Stomach (tissue), 4 donors: Measurements from ENCODE around the gene CLOCK.

Experiments used
- EP300 ChIP-seq: sonication (generic); formaldehyde crosslinking; IDR thresholded peaks from one replicate; pipeline ENCODE4 v1.6.1; 2017; ENCODE audit warnings: antibody characterized with exemption
- POLR2A ChIP-seq, 4 donors: fragments of 450-650 bp; IDR thresholded peaks; one replicate each; pipeline ENCODE4 v1.6.1; 2016; ENCODE audit warnings: antibody characterized with exemption in 4 of 4, control low read depth in 2 of 4, mild to moderate bottlenecking in 1 of 4, moderate library complexity in 1 of 4
- POLR2AphosphoS5 ChIP-seq, 3 donors: sonication (generic); formaldehyde crosslinking; IDR thresholded peaks; one replicate each; pipeline ENCODE4 v1.6.1; 2016; ENCODE audit warnings: antibody characterized with exemption in 3 of 3
- TF ChIP-seq, protein P1 (sequence below), 7 experiments: fragments of 450-650 bp in 4 of 7; fragments of 200-600 bp in 3 of 7; sonication (generic) in 3 of 7; IDR thresholded peaks; one replicate each; pipeline ENCODE4 v1.5.1; 2016 to 2019; ENCODE audit warnings: antibody characterized with exemption in 7 of 7, control low read depth in 2 of 7, mild to moderate bottlenecking in 1 of 7

DNA sequence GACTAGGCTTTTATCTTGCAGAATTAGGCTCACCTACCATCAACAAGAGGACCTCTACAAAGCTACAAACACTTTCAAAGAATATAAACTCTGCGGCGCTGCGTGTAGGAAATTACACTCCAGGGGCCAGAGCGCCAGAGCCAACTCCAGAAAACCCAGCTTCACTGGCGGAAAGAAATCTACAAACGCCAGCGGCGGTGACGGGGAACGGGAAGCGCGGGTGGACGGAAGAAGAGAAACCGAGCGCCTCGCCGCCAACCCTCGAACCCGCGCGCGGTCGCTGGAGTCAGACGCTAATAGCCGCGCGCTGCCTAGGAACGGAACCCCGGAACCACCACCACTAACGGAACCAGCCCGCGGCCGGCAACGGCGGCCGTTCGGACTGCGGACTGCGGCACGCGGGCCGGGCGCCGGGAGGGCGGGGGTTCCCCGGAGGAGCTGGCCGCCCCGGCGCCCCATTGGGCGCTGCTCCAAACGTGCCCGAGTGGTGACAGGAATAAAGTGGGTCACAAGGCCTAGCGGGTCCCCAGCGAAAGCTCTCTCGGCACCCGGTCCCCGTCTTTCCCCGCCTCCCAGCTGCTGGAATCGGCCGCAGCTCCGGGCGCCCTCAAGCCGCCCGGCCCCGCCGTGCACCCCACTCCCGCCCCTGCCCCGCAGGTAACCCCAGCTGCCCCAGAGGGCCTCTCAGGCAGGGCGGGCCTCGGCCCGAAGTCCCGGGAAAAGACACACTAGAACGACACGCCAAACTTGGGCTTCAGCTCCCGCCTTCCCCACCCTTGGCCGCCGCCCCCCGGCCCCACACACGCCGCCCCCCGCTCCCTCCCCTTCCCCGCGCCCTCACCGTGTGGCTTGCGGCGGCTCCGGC lies 836 bp downstream of the CLOCK start:
- TF ChIP-seq, protein P1, sequence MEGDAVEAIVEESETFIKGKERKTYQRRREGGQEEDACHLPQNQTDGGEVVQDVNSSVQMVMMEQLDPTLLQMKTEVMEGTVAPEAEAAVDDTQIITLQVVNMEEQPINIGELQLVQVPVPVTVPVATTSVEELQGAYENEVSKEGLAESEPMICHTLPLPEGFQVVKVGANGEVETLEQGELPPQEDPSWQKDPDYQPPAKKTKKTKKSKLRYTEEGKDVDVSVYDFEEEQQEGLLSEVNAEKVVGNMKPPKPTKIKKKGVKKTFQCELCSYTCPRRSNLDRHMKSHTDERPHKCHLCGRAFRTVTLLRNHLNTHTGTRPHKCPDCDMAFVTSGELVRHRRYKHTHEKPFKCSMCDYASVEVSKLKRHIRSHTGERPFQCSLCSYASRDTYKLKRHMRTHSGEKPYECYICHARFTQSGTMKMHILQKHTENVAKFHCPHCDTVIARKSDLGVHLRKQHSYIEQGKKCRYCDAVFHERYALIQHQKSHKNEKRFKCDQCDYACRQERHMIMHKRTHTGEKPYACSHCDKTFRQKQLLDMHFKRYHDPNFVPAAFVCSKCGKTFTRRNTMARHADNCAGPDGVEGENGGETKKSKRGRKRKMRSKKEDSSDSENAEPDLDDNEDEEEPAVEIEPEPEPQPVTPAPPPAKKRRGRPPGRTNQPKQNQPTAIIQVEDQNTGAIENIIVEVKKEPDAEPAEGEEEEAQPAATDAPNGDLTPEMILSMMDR (IDR thresholded peaks at IDR 0.05) = no peak
- TF ChIP-seq POLR2A (IDR thresholded peaks at IDR 0.05) (no peak), EP300 (no peak), POLR2AphosphoS5 (IDR thresholded peaks at IDR 0.05) (peak in 2 of 3 donors; percentile 35 to 42)
